ENCODE data around the gene MYBPHL.

MYBPHL gene

DNA sequence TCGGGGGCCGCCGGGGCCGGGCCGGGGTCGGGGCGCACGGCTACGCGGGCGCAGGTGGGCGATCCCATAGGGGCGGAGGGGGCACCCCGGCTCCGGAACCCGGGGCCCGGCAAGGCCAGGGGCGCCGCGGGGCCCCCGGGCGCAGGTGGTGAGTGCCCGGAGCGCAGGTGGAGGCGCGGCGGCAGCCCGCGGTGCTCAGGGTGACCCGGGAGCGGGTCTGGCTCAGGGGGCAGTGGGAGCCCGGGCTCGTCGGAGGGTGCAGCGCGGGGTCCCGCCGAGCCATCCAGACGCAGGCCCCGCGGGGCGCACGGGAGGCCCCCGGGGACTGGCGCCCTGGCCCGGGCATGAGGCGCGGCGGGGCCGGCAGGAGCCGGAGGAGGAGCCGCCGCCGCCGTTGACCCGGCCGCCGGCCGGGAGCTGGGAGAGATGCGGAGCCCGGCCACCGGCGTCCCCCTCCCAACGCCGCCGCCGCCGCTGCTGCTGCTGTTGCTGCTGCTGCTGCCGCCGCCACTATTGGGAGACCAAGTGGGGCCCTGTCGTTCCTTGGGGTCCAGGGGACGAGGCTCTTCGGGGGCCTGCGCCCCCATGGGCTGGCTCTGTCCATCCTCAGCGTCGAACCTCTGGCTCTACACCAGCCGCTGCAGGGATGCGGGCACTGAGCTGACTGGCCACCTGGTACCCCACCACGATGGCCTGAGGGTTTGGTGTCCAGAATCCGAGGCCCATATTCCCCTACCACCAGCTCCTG, 57.0 kb downstream of the MYBPHL start:
- CTCF ChIA-PET: interaction anchor here (1.0 to 3.3 kb wide), 9 partner anchors 10 to 283 kb away, joined by 3 to 15 read pairs (median 4); partner anchors contain the start of gene SORT1
- no peak for TF ChIP-seq CTCF (IDR thresholded peaks at IDR 0.05; ENCODE audit: insufficient read depth, low read length, missing control alignments)
- H3K4me3 ChIP-seq (ENCODE audit: low read depth, low read length): peak overlapping the region; percentile 52
- no peak for DNase-seq (ENCODE audit: low read depth, low spot score)
- POLR2A ChIA-PET: interaction anchor here (0.7 to 1.2 kb wide), 2 partner anchors 9 to 36 kb away, joined by 3 to 5 read pairs; partner anchors contain the start of gene SARS1

DNA sequence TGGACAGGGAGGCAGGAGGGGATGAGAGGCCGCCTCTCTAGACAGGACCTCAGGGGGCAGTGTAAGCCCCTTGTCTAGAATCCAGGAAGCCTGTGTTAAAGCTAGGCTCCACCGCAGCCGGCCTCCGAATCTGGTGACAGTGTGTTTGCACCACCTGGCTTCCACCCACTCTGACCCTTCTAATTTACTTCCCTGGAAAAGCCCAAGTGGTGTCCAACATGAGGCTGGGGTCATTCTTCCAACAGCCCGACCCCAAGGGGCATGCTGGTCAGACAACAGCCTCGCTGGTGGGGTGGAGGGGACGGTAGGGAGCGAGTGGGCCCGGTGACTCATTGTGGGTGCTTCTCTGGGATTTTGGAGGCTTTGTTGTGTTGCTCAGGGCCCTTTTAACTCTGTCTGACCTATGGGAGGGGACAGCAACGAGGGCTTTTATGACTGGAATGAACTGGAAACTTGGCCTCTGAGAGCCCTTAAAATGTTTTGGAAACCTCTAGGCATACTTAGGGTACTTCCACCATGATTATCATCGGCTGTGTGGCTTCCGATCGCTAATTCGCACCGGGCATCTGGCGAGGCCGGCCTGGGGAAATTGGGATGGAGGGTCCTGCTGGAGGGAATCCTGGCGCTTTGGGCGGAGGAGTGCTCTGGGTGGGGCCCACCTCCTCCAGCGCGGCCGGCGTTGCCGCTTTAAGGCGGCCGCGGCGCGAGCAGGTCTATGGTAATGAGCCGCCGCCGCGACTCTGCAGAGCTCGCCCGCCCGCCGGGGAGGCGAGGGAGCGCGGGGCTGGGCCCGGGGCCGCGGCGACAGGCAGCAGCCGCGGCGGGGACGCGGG, 57.8 kb downstream of the MYBPHL start, which contains the start of gene CELSR2:
Gene CELSR2 (plus strand): TSS at position 743 of the 833 bp plus-strand sequence. CDS start 541 bp downstream, outside the sequence.
- peak within 1 kb of the TSS; percentile 52 for H3K4me3 ChIP-seq (ENCODE audit: low read depth, low read length)
- no peak for DNase-seq (ENCODE audit: low read depth, low spot score)
- TF ChIP-seq CTCF (IDR thresholded peaks at IDR 0.05; ENCODE audit: insufficient read depth, low read length, missing control alignments): no peak
- CTCF ChIA-PET: interaction anchor here (1.0 to 3.3 kb wide), 11 partner anchors 9 to 284 kb away, joined by 3 to 23 read pairs (median 5); partner anchors contain the start of gene SORT1
- POLR2A ChIA-PET: interaction anchor here (0.7 to 1.2 kb wide), 2 partner anchors 8 to 35 kb away, joined by 3 to 5 read pairs; partner anchors contain the start of gene SARS1

GRCh38 chr1:109248444-109248796, 58.4 kb downstream of the MYBPHL start:
- TF ChIP-seq CTCF (IDR thresholded peaks at IDR 0.05; ENCODE audit: insufficient read depth, low read length, missing control alignments): no peak
- no peak for DNase-seq (ENCODE audit: low read depth, low spot score)
- no peak overlapping the region for H3K4me3 ChIP-seq (ENCODE audit: low read depth, low read length)
- ChIA-PET POLR2A (no interaction called here), CTCF (interaction anchor here (1.2 to 3.3 kb wide), 6 partner anchors 10 to 284 kb away, joined by 3 to 23 read pairs (median 10); partner anchors contain the start of gene SORT1)

GRCh38 chr1:109247401-109248365, 59.1 kb downstream of the MYBPHL start:
- POLR2A ChIA-PET: no interaction called here
- no peak for TF ChIP-seq CTCF (IDR thresholded peaks at IDR 0.05; ENCODE audit: insufficient read depth, low read length, missing control alignments)
- DNase-seq (ENCODE audit: low read depth, low spot score): no peak
- CTCF ChIA-PET: interaction anchor here (0.9 to 3.3 kb wide), 12 partner anchors 9 to 285 kb away, joined by 3 to 23 read pairs (median 6); partner anchors contain the start of gene SORT1
- H3K4me3 ChIP-seq (ENCODE audit: low read depth, low read length): no peak overlapping the region

DNA sequence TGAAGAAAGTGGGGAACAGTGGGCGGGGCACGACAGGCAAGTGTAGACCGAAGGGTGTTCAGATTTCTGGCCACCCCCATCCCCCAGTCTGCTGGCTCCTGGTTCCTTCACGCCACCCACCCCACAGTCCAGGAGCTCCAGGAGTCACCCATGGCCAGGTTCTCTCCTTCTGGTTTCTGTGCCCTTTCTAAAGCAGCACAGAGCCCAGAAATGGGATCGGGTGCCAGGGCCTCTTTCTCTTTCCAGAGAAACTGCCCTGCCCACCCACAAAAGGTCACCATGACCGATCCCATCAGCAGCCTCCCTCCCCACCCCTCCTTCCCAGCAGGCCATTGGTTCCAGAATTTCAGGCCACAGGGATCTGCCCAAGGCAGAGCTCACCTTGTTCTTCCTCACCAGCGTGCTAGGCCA, 60.7 kb downstream of the MYBPHL start:
- no peak overlapping the region for H3K4me3 ChIP-seq (ENCODE audit: low read depth, low read length)

More for the DNA sequence above, 60.7 kb downstream of the MYBPHL start:
- ChIA-PET CTCF (interaction anchor here (0.7 to 3.2 kb wide), 12 partner anchors 7 to 287 kb away, joined by 3 to 23 read pairs (median 5); partner anchors contain the start of genes ELAPOR1 and SORT1), POLR2A (interaction anchor here (1.0 kb wide), 1 partner anchor 31 kb away, joined by 4 read pairs; no protein-coding TSS in a partner anchor)
- DNase-seq (ENCODE audit: low read depth, low spot score): no peak
- TF ChIP-seq CTCF (IDR thresholded peaks at IDR 0.05; ENCODE audit: insufficient read depth, low read length, missing control alignments): no peak

Measured in AG04449 (cell line).